Measurements from ENCODE around the gene CCT6B. TPM values are rescaled to one million over a fixed set of nuclear protein-coding genes. Genes with fewer than 3 reads are reported as not detected.

Gene CCT6B
- total RNA-seq, 8 experiments from 2014 or later = 2.1 to 9.0 (median 3.2) TPM

- in situ Hi-C loops (cut with MboI; ENCODE audit: low pct_unique_long_range_greater_than_20kb in 2 of 9, low sequenced_read_pairs in 9 of 9, unreplicated experiment in 9 of 9) = no loop called here
- no peak overlapping the region for H3K4me3 ChIP-seq
- peak overlapping the region in 1 of 2 donors; percentile 6 for H3K27ac ChIP-seq
- ATAC-seq (replicated peaks in 6 of 8) = peak; percentile 57 to 96 (median 92)
- peaks cover 11 to 12% of the 10 kb centered on the region in 2 donors for H3K4me1 ChIP-seq (replicated peaks in 1 of 2)
- WGBS, 10 experiments = 0 to 17% (median 0%) methylated on average over 1 to 3 of the region's 4 CpGs; no CpG with 5 or more reads in 3 of the 10 experiments
Observed at GRCh38 chr17:34902831-34903547, 58.3 kb downstream of the CCT6B start.

GRCh38 chr17:34899643-34900291 is 61.5 kb downstream of the CCT6B start:
- Histone ChIP-seq H3K4me3 (no peak overlapping the region), H3K4me1 (replicated peaks in 1 of 2) (peaks cover 25 to 28% of the 10 kb centered on the region in 2 donors), H3K27ac (no peak overlapping the region)
- no peak for ATAC-seq (replicated peaks in 6 of 8)
- in situ Hi-C loops (cut with MboI; ENCODE audit: low pct_unique_long_range_greater_than_20kb in 2 of 9, low sequenced_read_pairs in 9 of 9, unreplicated experiment in 9 of 9) = loop anchor here in 6 of 9 experiments (25.0 kb wide), 9 partner anchors 88 to 487 kb away; partner anchors contain the start of genes TMEM132E (in 3 of the 6) and LIG3 (in 1 of the 6)
- WGBS, 10 experiments = 53 to 82% methylated on average over 3 of the region's 6 CpGs; no CpG with 5 or more reads in 8 of the 10 experiments

GRCh38 chr17:34895383-34895782 is 65.9 kb downstream of the CCT6B start:
- peak overlapping the region; percentile 10 to 58 for H3K27ac ChIP-seq
- 0 to 100% (median 40%) methylated on average over 1 to 3 of the region's 5 CpGs; no CpG with 5 or more reads in 5 of the 10 experiments for WGBS, 10 experiments
- no peak overlapping the region for H3K4me3 ChIP-seq
- in situ Hi-C loops (cut with MboI; ENCODE audit: low pct_unique_long_range_greater_than_20kb in 2 of 9, low sequenced_read_pairs in 9 of 9, unreplicated experiment in 9 of 9) = loop anchor here in 6 of 9 experiments (25.0 kb wide), 9 partner anchors 92 to 483 kb away; partner anchors contain the start of genes TMEM132E (in 3 of the 6) and LIG3 (in 1 of the 6)
- peak in 5 of 8 experiments; percentile 68 to 82 (median 69) for ATAC-seq (replicated peaks in 6 of 8)
- H3K4me1 ChIP-seq (replicated peaks in 1 of 2) = peaks cover 29 to 33% of the 10 kb centered on the region in 2 donors

- in situ Hi-C loops (cut with MboI; ENCODE audit: low pct_unique_long_range_greater_than_20kb in 2 of 9, low sequenced_read_pairs in 9 of 9, unreplicated experiment in 9 of 9) = loop anchor here in 6 of 9 experiments (25.0 kb wide), 9 partner anchors 92 to 483 kb away; partner anchors contain the start of genes TMEM132E (in 3 of the 6) and LIG3 (in 1 of the 6)
- Histone ChIP-seq H3K4me1 (replicated peaks in 1 of 2) (peaks cover 29 to 33% of the 10 kb centered on the region in 2 donors), H3K27ac (peak overlapping the region in 1 of 2 donors; percentile 58), H3K4me3 (no peak overlapping the region)
- ATAC-seq (replicated peaks in 6 of 8) = peak in 1 of 8 experiments; percentile 24
- 0 to 71% methylated on average over 1 to 3 of the region's 4 CpGs; no CpG with 5 or more reads in 8 of the 10 experiments for WGBS, 10 experiments
Observed at GRCh38 chr17:34894964-34895363, 66.3 kb downstream of the CCT6B start.

GRCh38 chr17:34892461-34893249 is 68.6 kb downstream of the CCT6B start:
- WGBS, 10 experiments = 0 to 20% (median 0%) methylated on average over 1 of the region's 9 CpGs; no CpG with 5 or more reads in 7 of the 10 experiments
- Histone ChIP-seq H3K4me3 (no peak overlapping the region), H3K4me1 (replicated peaks in 1 of 2) (peaks cover 29 to 33% of the 10 kb centered on the region in 2 donors), H3K27ac (peak overlapping the region in 1 of 2 donors; percentile 24)
- in situ Hi-C loops (cut with MboI; ENCODE audit: low pct_unique_long_range_greater_than_20kb in 2 of 9, low sequenced_read_pairs in 9 of 9, unreplicated experiment in 9 of 9) = loop anchor here in 6 of 9 experiments (25.0 kb wide), 9 partner anchors 95 to 480 kb away; partner anchors contain the start of genes TMEM132E (in 3 of the 6) and LIG3 (in 1 of the 6)
- ATAC-seq (replicated peaks in 6 of 8) = peak; percentile 90 to 94 (median 94)

GRCh38 chr17:34886831-34887230 is 74.4 kb downstream of the CCT6B start:
- no peak overlapping the region for H3K4me3 ChIP-seq
- no peak for ATAC-seq (replicated peaks in 6 of 8)
- WGBS, 10 experiments = 17 to 69% (median 51%) methylated on average over 3 to 7 of the region's 7 CpGs; no CpG with 5 or more reads in 4 of the 10 experiments
- no peak overlapping the region for H3K27ac ChIP-seq
- peaks cover 20 to 22% of the 10 kb centered on the region in 2 donors for H3K4me1 ChIP-seq (replicated peaks in 1 of 2)
- in situ Hi-C loops (cut with MboI; ENCODE audit: low pct_unique_long_range_greater_than_20kb in 2 of 9, low sequenced_read_pairs in 9 of 9, unreplicated experiment in 9 of 9) = loop anchor here in 6 of 9 experiments (25.0 kb wide), 9 partner anchors 100 to 475 kb away; partner anchors contain the start of genes TMEM132E (in 3 of the 6) and LIG3 (in 1 of the 6)

- H3K27ac ChIP-seq = no peak overlapping the region
- no peak overlapping the region for H3K4me3 ChIP-seq
- no peak for ATAC-seq (replicated peaks in 6 of 8)
- H3K4me1 ChIP-seq (replicated peaks in 1 of 2) = peaks cover 20 to 22% of the 10 kb centered on the region in 2 donors
- 86 to 100% (median 95%) methylated on average over 1 to 2 of the region's 2 CpGs; no CpG with 5 or more reads in 6 of the 10 experiments for WGBS, 10 experiments
- in situ Hi-C loops (cut with MboI; ENCODE audit: low pct_unique_long_range_greater_than_20kb in 2 of 9, low sequenced_read_pairs in 9 of 9, unreplicated experiment in 9 of 9) = loop anchor here in 6 of 9 experiments (25.0 kb wide), 9 partner anchors 98 to 473 kb away; partner anchors contain the start of genes TMEM132E (in 3 of the 6) and LIG3 (in 1 of the 6)
Observed at GRCh38 chr17:34885076-34885475, 76.2 kb downstream of the CCT6B start.

GRCh38 chr17:34884597-34884996 is 76.7 kb downstream of the CCT6B start:
- in situ Hi-C loops (cut with MboI; ENCODE audit: low pct_unique_long_range_greater_than_20kb in 2 of 9, low sequenced_read_pairs in 9 of 9, unreplicated experiment in 9 of 9) = loop anchor here in 6 of 9 experiments (25.0 kb wide), 9 partner anchors 97 to 472 kb away; partner anchors contain the start of genes TMEM132E (in 3 of the 6) and LIG3 (in 1 of the 6)
- Histone ChIP-seq H3K27ac (no peak overlapping the region), H3K4me3 (no peak overlapping the region), H3K4me1 (replicated peaks in 1 of 2) (peaks cover 20 to 22% of the 10 kb centered on the region in 2 donors)
- ATAC-seq (replicated peaks in 6 of 8) = no peak
- 0 to 100% (median 50%) methylated on average over 1 to 7 of the region's 9 CpGs; no CpG with 5 or more reads in 4 of the 10 experiments for WGBS, 10 experiments

- peak in 5 of 8 experiments; percentile 84 to 95 (median 93) for ATAC-seq (replicated peaks in 6 of 8)
- peaks cover 20 to 22% of the 10 kb centered on the region in 2 donors for H3K4me1 ChIP-seq (replicated peaks in 1 of 2)
- peak overlapping the region; percentile 62 to 63 for H3K27ac ChIP-seq
- 0 to 67% (median 31%) methylated on average over 1 to 4 of the region's 12 CpGs; no CpG with 5 or more reads in 1 of the 10 experiments for WGBS, 10 experiments
- H3K4me3 ChIP-seq = no peak overlapping the region
- in situ Hi-C loops (cut with MboI; ENCODE audit: low pct_unique_long_range_greater_than_20kb in 2 of 9, low sequenced_read_pairs in 9 of 9, unreplicated experiment in 9 of 9) = loop anchor here in 6 of 9 experiments (25.0 kb wide), 9 partner anchors 96 to 471 kb away; partner anchors contain the start of genes TMEM132E (in 3 of the 6) and LIG3 (in 1 of the 6)
Observed at GRCh38 chr17:34883106-34884000, 77.9 kb downstream of the CCT6B start.

GRCh38 chr17:34879146-34879545 is 82.1 kb downstream of the CCT6B start:
- in situ Hi-C loops (cut with MboI; ENCODE audit: low pct_unique_long_range_greater_than_20kb in 2 of 9, low sequenced_read_pairs in 9 of 9, unreplicated experiment in 9 of 9) = loop anchor here in 6 of 9 experiments (25.0 kb wide), 9 partner anchors 92 to 467 kb away; partner anchors contain the start of genes TMEM132E (in 3 of the 6) and LIG3 (in 1 of the 6)
- H3K4me1 ChIP-seq (replicated peaks in 1 of 2) = peaks cover 19 to 23% of the 10 kb centered on the region in 2 donors
- WGBS, 10 experiments = 0 to 83% (median 44%) methylated on average over 1 to 3 of the region's 3 CpGs; no CpG with 5 or more reads in 3 of the 10 experiments
- H3K27ac ChIP-seq = no peak overlapping the region
- no peak overlapping the region for H3K4me3 ChIP-seq
- ATAC-seq (replicated peaks in 6 of 8) = no peak

Data from motor neuron (in vitro differentiated cells).